H9 (cell line): ENCODE results near the gene DMD. TPM values are rescaled to one million over a fixed set of nuclear protein-coding genes. Genes with fewer than 3 reads are reported as not detected.
A peak's percentile ranks its signal among the peaks of the same experiment; 100 is the strongest.

Experiments
- DNase-seq: peaks from one replicate; pipeline ENCODE4 v3.0.0-alpha.2; 2017
- H2AFZ ChIP-seq: one replicate; pipeline ENCODE4 v1.6.1; 2013; ENCODE audit warnings: mild to moderate bottlenecking, low read length, control low read depth, moderate library complexity
- H2AK5ac ChIP-seq: 2 replicates; pipeline ENCODE4 v1.6.1; 2013; ENCODE audit warnings: low read length, control low read depth, mixed read lengths; ENCODE audit not compliant: insufficient read length
- H2BK120ac ChIP-seq: one replicate; pipeline ENCODE4 v1.6.1; 2013; ENCODE audit warnings: low read depth, mild to moderate bottlenecking, low read length, control low read depth, inconsistent platforms; ENCODE audit not compliant: poor library complexity, severe bottlenecking
- H2BK12ac ChIP-seq: 2 replicates; pipeline ENCODE4 v1.6.1; 2013; ENCODE audit warnings: low read length, control low read depth, mixed read lengths, low read depth; ENCODE audit not compliant: insufficient read length
- H2BK15ac ChIP-seq: 2 replicates; pipeline ENCODE4 v1.6.1; 2013; ENCODE audit warnings: low read depth, low read length, control low read depth
- H2BK20ac ChIP-seq: one replicate; pipeline ENCODE4 v1.6.1; 2013; ENCODE audit warnings: low read depth, mild to moderate bottlenecking, low read length, control low read depth, inconsistent platforms; ENCODE audit not compliant: poor library complexity, severe bottlenecking
- H2BK5ac ChIP-seq: 2 replicates; pipeline ENCODE4 v1.6.1; 2013; ENCODE audit warnings: low read length, control low read depth, mixed read lengths; ENCODE audit not compliant: insufficient read length
- H3K14ac ChIP-seq: 2 replicates; pipeline ENCODE4 v1.6.1; 2013; ENCODE audit warnings: low read length, control low read depth; ENCODE audit not compliant: insufficient read depth
- H3K18ac ChIP-seq: 2 replicates; pipeline ENCODE4 v1.6.1; 2013; ENCODE audit warnings: low read depth, mild to moderate bottlenecking, mixed read lengths, low read length, control low read depth; ENCODE audit not compliant: insufficient read length
- H3K23ac ChIP-seq: 2 replicates; pipeline ENCODE4 v1.6.1; 2013; ENCODE audit warnings: low read length, control low read depth, mixed read lengths, low read depth; ENCODE audit not compliant: insufficient read length
- H3K23me2 ChIP-seq: 2 replicates; pipeline ENCODE4 v1.6.1; 2013; ENCODE audit warnings: low read depth, mild to moderate bottlenecking, mixed read lengths, low read length, control low read depth; ENCODE audit not compliant: insufficient read length, poor library complexity, severe bottlenecking
- H3K27ac ChIP-seq: 2 replicates; pipeline ENCODE4 v1.5.1; 2013; ENCODE audit warnings: low read length, control low read depth, mixed read lengths, low read depth; ENCODE audit not compliant: insufficient read length
- H3K27me3 ChIP-seq: 2 replicates; pipeline ENCODE4 v1.6.1; 2013; ENCODE audit warnings: low read length, control low read depth, inconsistent platforms; ENCODE audit not compliant: insufficient read depth
- H3K4ac ChIP-seq: 2 replicates; pipeline ENCODE4 v1.6.1; 2013; ENCODE audit warnings: low read depth, mild to moderate bottlenecking, control low read depth, inconsistent platforms, low read length, moderate library complexity
- H3K4me1 ChIP-seq: 2 replicates; pipeline ENCODE4 v1.6.1; 2013; ENCODE audit warnings: low read length, control low read depth, inconsistent platforms; ENCODE audit not compliant: insufficient read depth
- H3K4me2 ChIP-seq: 2 replicates; pipeline ENCODE4 v1.6.1; 2013; ENCODE audit warnings: low read length, control low read depth, mixed read lengths; ENCODE audit not compliant: insufficient read length, insufficient read depth
- H3K56ac ChIP-seq: 2 replicates; pipeline ENCODE4 v1.6.1; 2013; ENCODE audit warnings: low read depth, mild to moderate bottlenecking, mixed read lengths, low read length, control low read depth; ENCODE audit not compliant: insufficient read length
- H3K79me1 ChIP-seq: 2 replicates; pipeline ENCODE4 v1.6.1; 2013; ENCODE audit warnings: low read depth, mild to moderate bottlenecking, moderate library complexity, low read length, control low read depth, inconsistent platforms; ENCODE audit not compliant: insufficient read depth, poor library complexity, severe bottlenecking
- H3K79me2 ChIP-seq: 2 replicates; pipeline ENCODE4 v1.6.1; 2013; ENCODE audit warnings: low read length, control low read depth, inconsistent platforms; ENCODE audit not compliant: insufficient read depth
- H3K9ac ChIP-seq: 2 replicates; pipeline ENCODE4 v1.6.1; 2013; ENCODE audit warnings: low read length, control low read depth, mixed read lengths; ENCODE audit not compliant: insufficient read length; ENCODE audit errors: extremely low read depth
- H3K9me3 ChIP-seq: one replicate; pipeline ENCODE4 v1.6.1; 2013; ENCODE audit warnings: low read depth, low read length, inconsistent platforms; ENCODE audit not compliant: control insufficient read depth
- H3T11ph ChIP-seq: one replicate; pipeline ENCODE4 v1.6.1; 2013; ENCODE audit warnings: mild to moderate bottlenecking, low read length, control low read depth, inconsistent platforms
- H4K20me1 ChIP-seq: one replicate; pipeline ENCODE4 v1.6.1; 2013; ENCODE audit not compliant: control insufficient read depth, insufficient read length, insufficient read depth
- H4K5ac ChIP-seq: 2 replicates; pipeline ENCODE4 v1.6.1; 2013; ENCODE audit warnings: low read depth, mild to moderate bottlenecking, mixed read lengths, low read length, control low read depth; ENCODE audit not compliant: insufficient read length
- H4K8ac ChIP-seq: replicated peaks from 2 replicates; pipeline ENCODE4 v1.6.1; 2013; ENCODE audit warnings: low read length, control low read depth, mixed read lengths, low read depth; ENCODE audit not compliant: insufficient read length
- H4K91ac ChIP-seq: 2 replicates; pipeline ENCODE4 v1.6.1; 2013; ENCODE audit warnings: low read depth, mild to moderate bottlenecking, moderate library complexity, mixed read lengths, low read length, control low read depth; ENCODE audit not compliant: insufficient read length
- H3K27ac Mint-ChIP-seq, 3 experiments: 2 replicates in 2 of 3; 3 replicates in 1 of 3; pipeline ENCODE4 v1.8.0; 2020 to 2021; ENCODE audit warnings: mixed read lengths in 3 of 3, mild to moderate bottlenecking in 1 of 3, moderate library complexity in 1 of 3
- H3K27me3 Mint-ChIP-seq: 2 replicates; pipeline ENCODE4 v1.8.0; 2021; ENCODE audit warnings: low read depth, mild to moderate bottlenecking, moderate library complexity, mixed read lengths
- H3K36me3 Mint-ChIP-seq, 3 experiments: 2 replicates in 2 of 3; 3 replicates in 1 of 3; pipeline ENCODE4 v1.8.0; 2020 to 2021; ENCODE audit warnings: low read depth in 3 of 3, mixed read lengths in 3 of 3; ENCODE audit not compliant: insufficient read depth in 1 of 3
- H3K4me1 Mint-ChIP-seq, 2 experiments: 2 replicates each; pipeline ENCODE4 v1.8.0; 2020; ENCODE audit warnings: mixed read lengths in 2 of 2
- H3K4me3 Mint-ChIP-seq, 2 experiments: 2 replicates in 1 of 2; 3 replicates in 1 of 2; pipeline ENCODE4 v1.8.0; 2020 to 2021; ENCODE audit warnings: mild to moderate bottlenecking in 2 of 2, mixed read lengths in 2 of 2, moderate library complexity in 1 of 2
- H3K9me3 Mint-ChIP-seq, 2 experiments: 2 replicates in 1 of 2; 3 replicates in 1 of 2; pipeline ENCODE4 v1.8.0; 2020; ENCODE audit warnings: mild to moderate bottlenecking in 2 of 2, mixed read lengths in 2 of 2, moderate library complexity in 1 of 2
- CTCF ChIP-seq: fragments of 200-600 bp; sonication (generic); conservative IDR thresholded peaks from 3 replicates; pipeline ENCODE4 v1.8.0; 2021; ENCODE audit warnings: antibody characterized with exemption, mild to moderate bottlenecking
- WGBS: extraction: QIAGEN DNeasy Blood & Tissue Kit; methylation state at CpG from one replicate; pipeline ENCODE4 v1.1.7; 2013; ENCODE audit warnings: missing lambda C conversion rate, low lambda C conversion rate, mixed read lengths; ENCODE audit not compliant: insufficient read length; ENCODE audit errors: extremely low coverage; 5-methylcytosine and 5-hydroxymethylcytosine counted together
- total RNA-seq: library from RNA; stranded (reverse); gene quantifications from 2 replicates; pipeline ENCODE4 v1.2.1, GENCODE V29; 2021

Gene DMD
- total RNA-seq, 1 experiment from 2014 or later, result 3.8 TPM

GRCh38 chrX:32987142-32987541, 224.2 kb downstream of the DMD start:
- no peaks in the 10 kb centered on the region for H3K27me3 Mint-ChIP-seq
- no peaks in the 10 kb centered on the region for H3K79me2 ChIP-seq
- WGBS, result no CpG with 5 or more reads among the region's 4 CpGs
- no peak overlapping the region for H4K5ac ChIP-seq
- no peak overlapping the region for H2BK5ac ChIP-seq
- no peak overlapping the region for H2BK12ac ChIP-seq
- no peak overlapping the region for H3K27ac ChIP-seq
- no peak overlapping the region for H3K18ac ChIP-seq
- no peak overlapping the region for H4K8ac ChIP-seq
- no peak overlapping the region for H3K14ac ChIP-seq
- H2AFZ ChIP-seq, result no peak overlapping the region
- no peaks in the 10 kb centered on the region for H3K23me2 ChIP-seq
- H3K4me1 ChIP-seq, result no peaks in the 10 kb centered on the region; the same call in 1 of the 2 replicates
- no peak overlapping the region for H3K27ac Mint-ChIP-seq
- no peak overlapping the region for H3T11ph ChIP-seq
- no peak overlapping the region for H3K4me3 Mint-ChIP-seq
- H2BK120ac ChIP-seq, result no peak overlapping the region
- 0 out of 5 replicates have a peak, but pooled peaks cover 0 to 2% of the 10 kb centered on the region in 2 experiments for H3K9me3 Mint-ChIP-seq
- no peak overlapping the region for H3K9ac ChIP-seq
- H4K91ac ChIP-seq, result no peak overlapping the region
- no peak overlapping the region for H3K56ac ChIP-seq
- H2BK20ac ChIP-seq, result no peak overlapping the region
- no peak overlapping the region for H2AK5ac ChIP-seq
- H3K36me3 Mint-ChIP-seq, result no peaks in the 10 kb centered on the region
- peak; percentile 86 for DNase-seq
- no peaks in the 10 kb centered on the region for H3K79me1 ChIP-seq
- no peak overlapping the region for H3K23ac ChIP-seq
- H3K4me1 Mint-ChIP-seq, result peaks cover 5 to 12% of the 10 kb centered on the region in 2 experiments; a peak in 3 of 4 replicates
- H3K9me3 ChIP-seq, result no peaks in the 10 kb centered on the region
- no peaks in the 10 kb centered on the region for H3K27me3 ChIP-seq
- no peaks in the 10 kb centered on the region for H4K20me1 ChIP-seq
- H2BK15ac ChIP-seq, result no peak overlapping the region
- no peak for TF ChIP-seq CTCF
- H3K4ac ChIP-seq, result no peak overlapping the region
- H3K4me2 ChIP-seq, result no peak overlapping the region
